Nephron (organoid): Measurements from ENCODE around the gene PRR36.

ENCODE experiments used
- H3K27ac Mint-ChIP-seq, 3 experiments: 2 replicates each; pipeline ENCODE4 v1.8.0; 2020; ENCODE audit warnings: mixed read lengths in 3 of 3, mild to moderate bottlenecking in 2 of 3, moderate library complexity in 1 of 3
- H3K27me3 Mint-ChIP-seq: 2 replicates; pipeline ENCODE4 v1.8.0; 2021; ENCODE audit warnings: low read depth, mild to moderate bottlenecking, moderate library complexity, mixed read lengths
- H3K36me3 Mint-ChIP-seq: 2 replicates; pipeline ENCODE4 v1.8.0; 2020; ENCODE audit warnings: low read depth, mixed read lengths
- H3K4me1 Mint-ChIP-seq: 2 replicates; pipeline ENCODE4 v1.8.0; 2020; ENCODE audit warnings: mixed read lengths
- H3K4me3 Mint-ChIP-seq, 3 experiments: 2 replicates each; pipeline ENCODE4 v1.8.0; 2020; ENCODE audit warnings: mild to moderate bottlenecking in 3 of 3, mixed read lengths in 3 of 3, moderate library complexity in 2 of 3
- H3K9me3 Mint-ChIP-seq: 2 replicates; pipeline ENCODE4 v1.8.0; 2020; ENCODE audit warnings: mixed read lengths
- CTCF ChIP-seq, 3 experiments: fragments of 200-600 bp; sonication (generic); IDR thresholded peaks; one replicate each; pipeline ENCODE4 v1.5.0; 2021; ENCODE audit warnings: antibody characterized with exemption in 3 of 3; ENCODE audit not compliant: unreplicated experiment in 3 of 3

PRR36 gene

GRCh38 chr19:7851623-7852500 is 22.3 kb downstream of the PRR36 start:
- Mint-ChIP-seq H3K36me3 (no peaks in the 10 kb centered on the region), H3K9me3 (no peaks in the 10 kb centered on the region), H3K27ac (no peak overlapping the region), H3K27me3 (peaks cover 7% of the 10 kb centered on the region), H3K4me1 (peaks cover 18% of the 10 kb centered on the region), H3K4me3 (no peak overlapping the region)
- no peak for TF ChIP-seq CTCF (IDR thresholded peaks at IDR 0.05; ENCODE audit: unreplicated experiment in 3 of 3)

- TF ChIP-seq CTCF (IDR thresholded peaks at IDR 0.05; ENCODE audit: unreplicated experiment in 3 of 3) = no peak
- Mint-ChIP-seq H3K9me3 (no peaks in the 10 kb centered on the region), H3K4me3 (no peak overlapping the region), H3K36me3 (no peaks in the 10 kb centered on the region), H3K27me3 (peaks cover 5% of the 10 kb centered on the region), H3K4me1 (peaks cover 14% of the 10 kb centered on the region), H3K27ac (no peak overlapping the region)
These were observed 23.1 kb downstream of the PRR36 start for GRCh38 chr19:7850945-7851622.

GRCh38 chr19:7850000-7850813 is 24.0 kb downstream of the PRR36 start:
- peaks cover 14% of the 10 kb centered on the region for H3K4me1 Mint-ChIP-seq
- no peak for TF ChIP-seq CTCF (IDR thresholded peaks at IDR 0.05; ENCODE audit: unreplicated experiment in 3 of 3)
- no peaks in the 10 kb centered on the region for H3K27me3 Mint-ChIP-seq
- no peak overlapping the region for H3K4me3 Mint-ChIP-seq
- H3K27ac Mint-ChIP-seq = no peak overlapping the region
- H3K9me3 Mint-ChIP-seq = no peaks in the 10 kb centered on the region
- no peaks in the 10 kb centered on the region for H3K36me3 Mint-ChIP-seq

DNA sequence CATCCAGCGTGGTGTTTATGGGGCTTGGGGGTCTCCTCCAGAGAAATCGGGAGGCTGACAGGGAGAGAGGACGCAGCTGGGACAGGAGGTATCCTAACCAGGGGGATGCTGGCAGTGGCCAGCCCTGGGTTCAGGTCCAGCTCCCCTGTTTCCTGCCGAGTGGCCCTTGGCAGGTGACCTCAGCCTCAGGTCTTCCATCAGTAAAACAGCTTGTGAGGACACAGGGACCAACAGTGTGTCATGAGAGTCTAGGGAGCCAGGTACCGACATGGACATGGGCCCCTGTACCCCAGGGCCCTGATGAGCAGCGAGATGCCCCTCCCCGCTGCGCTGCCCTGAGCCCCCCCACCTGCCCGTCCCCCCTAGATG is 24.6 kb downstream of the PRR36 start:
- H3K4me1 Mint-ChIP-seq = peaks cover 14% of the 10 kb centered on the region
- H3K27ac Mint-ChIP-seq = no peak overlapping the region
- H3K27me3 Mint-ChIP-seq = no peaks in the 10 kb centered on the region
- no peaks in the 10 kb centered on the region for H3K9me3 Mint-ChIP-seq
- no peak for TF ChIP-seq CTCF (IDR thresholded peaks at IDR 0.05; ENCODE audit: unreplicated experiment in 3 of 3)
- no peak overlapping the region for H3K4me3 Mint-ChIP-seq
- no peaks in the 10 kb centered on the region for H3K36me3 Mint-ChIP-seq

DNA sequence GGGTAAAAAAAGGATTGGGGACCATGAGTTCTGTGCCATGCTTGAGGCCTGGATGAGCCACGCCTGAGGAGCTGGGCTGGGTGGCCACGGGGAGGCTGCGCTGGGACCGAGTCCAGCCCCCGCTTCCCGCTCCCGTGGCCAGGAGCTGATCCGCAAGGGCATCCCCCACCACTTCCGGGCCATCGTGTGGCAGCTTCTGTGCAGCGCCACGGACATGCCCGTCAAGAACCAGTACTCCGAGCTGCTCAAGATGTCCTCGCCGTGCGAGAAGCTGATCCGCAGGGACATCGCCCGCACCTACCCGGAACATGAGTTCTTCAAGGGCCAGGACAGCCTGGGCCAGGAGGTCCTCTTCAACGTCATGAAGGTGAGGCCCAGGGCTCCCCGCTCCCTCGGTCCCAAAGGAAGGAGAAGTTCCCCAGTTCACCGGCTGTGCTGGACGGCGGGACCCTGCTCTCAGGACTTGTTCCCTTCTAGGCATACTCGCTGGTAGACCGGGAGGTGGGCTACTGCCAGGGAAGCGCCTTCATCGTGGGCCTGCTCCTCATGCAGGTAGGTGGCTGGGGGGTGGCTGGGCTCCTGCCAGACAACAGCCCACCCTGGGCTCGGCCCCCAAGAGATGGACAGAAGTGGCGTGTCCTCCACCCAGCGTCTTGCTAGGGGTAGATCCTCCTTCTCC is 25.3 kb downstream of the PRR36 start:
- no peaks in the 10 kb centered on the region for H3K9me3 Mint-ChIP-seq
- H3K4me1 Mint-ChIP-seq = peaks cover 14% of the 10 kb centered on the region
- TF ChIP-seq CTCF (IDR thresholded peaks at IDR 0.05; ENCODE audit: unreplicated experiment in 3 of 3) = no peak
- no peak overlapping the region for H3K27ac Mint-ChIP-seq
- no peak overlapping the region for H3K4me3 Mint-ChIP-seq
- H3K36me3 Mint-ChIP-seq = no peaks in the 10 kb centered on the region
- H3K27me3 Mint-ChIP-seq = no peaks in the 10 kb centered on the region
